IPS DF 6.9 (cell line): ENCODE results near the gene SLITRK6.
"Not testable (repeated sequence)": the region's sequence is repeated elsewhere in the genome, so short reads cannot be mapped to it uniquely, and the experiment has no call there.

ENCODE experiments used
- DNase-seq: peaks from one replicate; pipeline ENCODE4 v3.0.0-alpha.2; 2013; ENCODE audit warnings: low read depth, low spot score
- H3K27ac ChIP-seq: one replicate; pipeline ENCODE4 v1.5.1; 2013; ENCODE audit warnings: low read length, control low read depth
- H3K27me3 ChIP-seq: 2 replicates; pipeline ENCODE4 v1.6.1; 2013; ENCODE audit warnings: mild to moderate bottlenecking, low read length; ENCODE audit not compliant: control insufficient read depth, insufficient read depth
- H3K36me3 ChIP-seq: 2 replicates; pipeline ENCODE4 v1.6.1; 2013; ENCODE audit warnings: low read length; ENCODE audit not compliant: control insufficient read depth, insufficient read depth
- H3K4me1 ChIP-seq: 2 replicates; pipeline ENCODE4 v1.6.1; 2013; ENCODE audit warnings: low read length; ENCODE audit not compliant: control insufficient read depth, insufficient read depth
- H3K4me3 ChIP-seq: 2 replicates; pipeline ENCODE4 v1.5.1; 2013; ENCODE audit warnings: mild to moderate bottlenecking, low read length
- H3K9me3 ChIP-seq: 2 replicates; pipeline ENCODE4 v1.6.1; 2013; ENCODE audit warnings: low read length, inconsistent platforms; ENCODE audit not compliant: control insufficient read depth, insufficient read depth
- WGBS: extraction: QIAGEN DNeasy Blood & Tissue Kit; methylation state at CpG from one replicate; pipeline ENCODE4 v1.1.7; 2013; ENCODE audit warnings: mixed read lengths, missing lambda C conversion rate; ENCODE audit not compliant: insufficient read length, insufficient coverage; 5-methylcytosine and 5-hydroxymethylcytosine counted together

Gene SLITRK6

GRCh38 chr13:85806553-85807175, 7.4 kb upstream of the SLITRK6 start:
- Histone ChIP-seq H3K4me3 (no peak overlapping the region), H3K27me3 (no peaks in the 10 kb centered on the region), H3K4me1 (no peaks in the 10 kb centered on the region), H3K27ac (no peak overlapping the region), H3K36me3 (no peaks in the 10 kb centered on the region), H3K9me3 (no peaks in the 10 kb centered on the region)
- no CpG with 5 or more reads among the region's 3 CpGs for WGBS
- DNase-seq: peak; percentile 7

- H3K36me3 ChIP-seq: no peaks in the 10 kb centered on the region
- peaks cover 1% of the 10 kb centered on the region; the same call in 1 of the 2 replicates for H3K4me1 ChIP-seq
- H3K4me3 ChIP-seq: no peak overlapping the region
- DNase-seq: no peak
- H3K27me3 ChIP-seq: no peaks in the 10 kb centered on the region
- WGBS: no CpG with 5 or more reads among the region's 3 CpGs
- H3K9me3 ChIP-seq: no peaks in the 10 kb centered on the region
- no peak overlapping the region for H3K27ac ChIP-seq
Observed at GRCh38 chr13:85798556-85798955, 663 bp downstream of the SLITRK6 start.

GRCh38 chr13:85797311-85797710, 1.9 kb downstream of the SLITRK6 start:
- Histone ChIP-seq H3K27ac (no peak overlapping the region), H3K4me1 (peaks cover 1% of the 10 kb centered on the region; the same call in 1 of the 2 replicates), H3K4me3 (no peak overlapping the region), H3K36me3 (no peaks in the 10 kb centered on the region), H3K27me3 (no peaks in the 10 kb centered on the region), H3K9me3 (no peaks in the 10 kb centered on the region)
- WGBS: no CpG with 5 or more reads among the region's 4 CpGs
- no peak for DNase-seq

GRCh38 chr13:85785205-85785604, 14.0 kb downstream of the SLITRK6 start:
- WGBS: no CpG with 5 or more reads among the region's 3 CpGs
- no peak for DNase-seq
- Histone ChIP-seq H3K27me3 (no peaks in the 10 kb centered on the region), H3K9me3 (no peaks in the 10 kb centered on the region), H3K36me3 (no peaks in the 10 kb centered on the region), H3K4me3 (no peak overlapping the region), H3K4me1 (no peaks in the 10 kb centered on the region), H3K27ac (no peak overlapping the region)

GRCh38 chr13:85772367-85772766, 26.9 kb downstream of the SLITRK6 start:
- no CpG with 5 or more reads among the region's 3 CpGs for WGBS
- no peaks in the 10 kb centered on the region for H3K36me3 ChIP-seq
- no peaks in the 10 kb centered on the region for H3K27me3 ChIP-seq
- H3K27ac ChIP-seq: no peak overlapping the region
- H3K4me3 ChIP-seq: no peak overlapping the region
- no peak for DNase-seq
- no peaks in the 10 kb centered on the region for H3K4me1 ChIP-seq
- no peaks in the 10 kb centered on the region for H3K9me3 ChIP-seq

- no peak for DNase-seq
- no peak overlapping the region for H3K4me3 ChIP-seq
Observed at GRCh38 chr13:85771856-85772255, 27.4 kb downstream of the SLITRK6 start.

GRCh38 chr13:85768946-85769345, 30.3 kb downstream of the SLITRK6 start:
- no peak for DNase-seq

More at GRCh38 chr13:85771856-85772255, 27.4 kb downstream of the SLITRK6 start:
- Histone ChIP-seq H3K9me3 (no peaks in the 10 kb centered on the region), H3K36me3 (no peaks in the 10 kb centered on the region), H3K4me1 (no peaks in the 10 kb centered on the region), H3K27me3 (no peaks in the 10 kb centered on the region), H3K27ac (no peak overlapping the region)
- WGBS: no CpG with 5 or more reads among the region's 1 CpG

GRCh38 chr13:85755123-85755522, 44.1 kb downstream of the SLITRK6 start:
- no CpG with 5 or more reads among the region's 2 CpGs for WGBS
- Histone ChIP-seq H3K36me3 (no peaks in the 10 kb centered on the region), H3K4me1 (no peaks in the 10 kb centered on the region)

More at GRCh38 chr13:85768946-85769345, 30.3 kb downstream of the SLITRK6 start:
- Histone ChIP-seq H3K4me3 (no peak overlapping the region), H3K27ac (no peak overlapping the region), H3K36me3 (no peaks in the 10 kb centered on the region), H3K27me3 (no peaks in the 10 kb centered on the region), H3K4me1 (no peaks in the 10 kb centered on the region), H3K9me3 (no peaks in the 10 kb centered on the region)

GRCh38 chr13:85743201-85743770, 55.9 kb downstream of the SLITRK6 start:
- not testable (repeated sequence) for H3K4me3 ChIP-seq, H3K36me3 ChIP-seq, H3K27me3 ChIP-seq, H3K9me3 ChIP-seq, DNase-seq, H3K4me1 ChIP-seq, H3K27ac ChIP-seq
- WGBS: 100% methylated on average over 1 of the region's 11 CpGs

More at GRCh38 chr13:85755123-85755522, 44.1 kb downstream of the SLITRK6 start:
- H3K27me3 ChIP-seq: no peaks in the 10 kb centered on the region
- no peak overlapping the region for H3K27ac ChIP-seq
- no peaks in the 10 kb centered on the region for H3K9me3 ChIP-seq
- no peak overlapping the region for H3K4me3 ChIP-seq
- no peak for DNase-seq
